AG04450 (cell line): ENCODE data around the gene RBM28. TPM values are rescaled to one million over a fixed set of nuclear protein-coding genes. Genes with fewer than 3 reads are reported as not detected.

Source experiments
- CTCF ChIA-PET: fragments of 300-600, 350-600 bp; formaldehyde crosslinking; extraction: SDS; loops from one replicate; lab custom pipeline; 2022; ENCODE audit warnings: antibody characterized with exemption, inconsistent platforms; lab: Charles Lee
- POLR2A ChIA-PET: fragments of 350-600 bp; formaldehyde crosslinking; extraction: SDS; loops from one replicate; lab custom pipeline; 2021; ENCODE audit warnings: antibody characterized with exemption, inconsistent platforms; lab: Yijun Ruan, JAX
- DNase-seq: peaks from one replicate; pipeline ENCODE4 v3.0.0-alpha.2; 2011; ENCODE audit warnings: low read depth, low spot score
- H3K27ac ChIP-seq: one replicate; pipeline ENCODE4 v1.5.1; 2012; ENCODE audit warnings: low read depth, low read length, control low read depth
- H3K27me3 ChIP-seq: one replicate; pipeline ENCODE4 v1.6.0; 2012; ENCODE audit warnings: low read length; ENCODE audit not compliant: control insufficient read depth, insufficient read depth
- H3K4me3 ChIP-seq: 2 replicates; pipeline ENCODE4 v1.5.1; 2011; ENCODE audit warnings: mild to moderate bottlenecking, low read depth, low read length, control low read depth
- H3K9me3 ChIP-seq: 2 replicates; pipeline ENCODE4 v1.5.1; 2012; ENCODE audit warnings: low read length; ENCODE audit not compliant: control insufficient read depth, insufficient read depth
- polyA plus RNA-seq: library from polyadenylated mRNA; depleted of rRNA; stranded (reverse); fragments of >200 nt; gene quantifications from 2 replicates; pipeline ENCODE4 v1.2.3, GENCODE V29; 2011
- TF ChIP-seq, protein P1 (sequence below): IDR thresholded peaks from 2 replicates; pipeline ENCODE4 v1.5.1; 2011; ENCODE audit warnings: low read depth, low read length, control low read depth, inconsistent platforms

RBM28 gene
- polyA plus RNA-seq, 1 experiment, result 19.0 TPM

DNA sequence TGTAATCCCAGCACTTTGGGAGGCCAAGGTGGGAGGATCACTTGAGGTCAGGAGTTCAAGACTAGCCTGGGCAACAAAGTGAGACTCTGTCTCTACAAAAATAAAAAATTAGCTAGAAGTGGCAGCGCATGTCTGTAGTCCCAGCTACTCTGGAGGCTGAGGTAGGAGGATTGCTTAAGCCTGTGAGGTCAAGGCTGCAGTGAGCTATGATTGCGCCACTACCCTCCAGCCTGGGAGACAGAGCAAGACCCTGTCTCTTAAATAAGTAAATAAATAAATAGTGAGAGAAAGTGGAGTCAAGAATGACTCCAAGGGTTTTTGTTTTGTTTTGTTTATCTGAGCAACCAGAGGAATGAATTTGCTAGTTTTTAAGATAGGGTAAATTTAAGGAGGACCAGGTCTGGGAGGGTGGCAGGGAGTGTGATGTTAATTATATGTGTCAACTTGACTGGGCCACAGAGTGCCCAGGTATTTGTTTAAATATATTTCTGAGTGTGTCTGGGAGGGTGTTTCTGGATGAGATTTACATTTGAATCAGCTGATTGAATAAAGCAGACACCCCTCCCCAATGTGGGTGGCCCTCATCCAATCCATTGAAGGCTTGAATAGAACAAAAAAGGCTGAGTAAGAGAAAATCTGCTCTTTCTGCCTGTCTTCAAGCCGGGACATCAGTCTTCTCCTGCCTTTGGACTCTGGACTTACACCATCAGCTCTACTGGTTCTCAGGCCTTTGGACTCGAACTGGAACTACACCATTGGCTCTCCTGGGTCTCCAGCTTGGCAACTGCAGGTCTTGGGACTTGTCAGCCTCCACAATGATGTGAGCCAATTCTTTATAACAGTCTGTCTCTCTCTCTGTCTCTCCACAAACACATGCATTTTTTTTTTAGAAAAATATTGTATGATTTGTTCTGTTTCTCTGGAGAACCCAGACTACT lies 42.5 kb upstream of the RBM28 start:
- no peak overlapping the region for H3K27ac ChIP-seq
- H3K4me3 ChIP-seq, result no peak overlapping the region
- no peaks in the 10 kb centered on the region for H3K9me3 ChIP-seq
- H3K27me3 ChIP-seq, result peaks cover 21% of the 10 kb centered on the region
- TF ChIP-seq, protein P1, sequence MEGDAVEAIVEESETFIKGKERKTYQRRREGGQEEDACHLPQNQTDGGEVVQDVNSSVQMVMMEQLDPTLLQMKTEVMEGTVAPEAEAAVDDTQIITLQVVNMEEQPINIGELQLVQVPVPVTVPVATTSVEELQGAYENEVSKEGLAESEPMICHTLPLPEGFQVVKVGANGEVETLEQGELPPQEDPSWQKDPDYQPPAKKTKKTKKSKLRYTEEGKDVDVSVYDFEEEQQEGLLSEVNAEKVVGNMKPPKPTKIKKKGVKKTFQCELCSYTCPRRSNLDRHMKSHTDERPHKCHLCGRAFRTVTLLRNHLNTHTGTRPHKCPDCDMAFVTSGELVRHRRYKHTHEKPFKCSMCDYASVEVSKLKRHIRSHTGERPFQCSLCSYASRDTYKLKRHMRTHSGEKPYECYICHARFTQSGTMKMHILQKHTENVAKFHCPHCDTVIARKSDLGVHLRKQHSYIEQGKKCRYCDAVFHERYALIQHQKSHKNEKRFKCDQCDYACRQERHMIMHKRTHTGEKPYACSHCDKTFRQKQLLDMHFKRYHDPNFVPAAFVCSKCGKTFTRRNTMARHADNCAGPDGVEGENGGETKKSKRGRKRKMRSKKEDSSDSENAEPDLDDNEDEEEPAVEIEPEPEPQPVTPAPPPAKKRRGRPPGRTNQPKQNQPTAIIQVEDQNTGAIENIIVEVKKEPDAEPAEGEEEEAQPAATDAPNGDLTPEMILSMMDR, result no peak
- no peak for DNase-seq
- POLR2A ChIA-PET, result interaction anchor here (1.9 kb wide), 1 partner anchor 39 kb away, joined by 11 read pairs; no protein-coding TSS in a partner anchor
- CTCF ChIA-PET, result interaction anchor here (0.8 to 19.7 kb wide), 12 partner anchors 10 to 74 kb away, joined by 3 to 474 read pairs (median 8); partner anchors contain the start of gene RBM28

DNA sequence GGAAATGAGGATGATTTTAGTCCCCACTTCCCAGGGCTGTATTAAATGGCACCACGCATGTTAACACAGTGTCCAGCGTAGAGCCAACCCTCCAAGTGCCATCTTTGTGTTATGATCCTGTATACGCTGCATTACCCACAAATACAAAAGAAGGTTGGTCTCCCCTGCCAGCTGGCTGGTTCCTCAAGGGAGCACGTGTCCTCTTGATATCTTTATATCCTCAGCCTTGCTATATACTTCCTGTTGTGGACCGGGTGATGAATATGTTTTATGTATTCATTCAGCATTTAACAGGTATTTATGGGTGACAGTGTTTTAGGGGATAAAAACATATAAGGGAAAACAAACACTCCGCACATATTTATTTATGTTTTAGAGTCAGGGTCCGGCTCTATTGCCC lies 41.0 kb upstream of the RBM28 start:
- Histone ChIP-seq H3K4me3 (no peak overlapping the region), H3K27ac (no peak overlapping the region), H3K27me3 (peaks cover 21% of the 10 kb centered on the region), H3K9me3 (no peaks in the 10 kb centered on the region)
- TF ChIP-seq, protein P1, result no peak
- ChIA-PET CTCF (interaction anchor here (19.7 kb wide), 1 partner anchor 37 kb away, joined by 474 read pairs; the partner anchor contains the start of gene RBM28), POLR2A (no interaction called here)
- DNase-seq, result no peak

DNA sequence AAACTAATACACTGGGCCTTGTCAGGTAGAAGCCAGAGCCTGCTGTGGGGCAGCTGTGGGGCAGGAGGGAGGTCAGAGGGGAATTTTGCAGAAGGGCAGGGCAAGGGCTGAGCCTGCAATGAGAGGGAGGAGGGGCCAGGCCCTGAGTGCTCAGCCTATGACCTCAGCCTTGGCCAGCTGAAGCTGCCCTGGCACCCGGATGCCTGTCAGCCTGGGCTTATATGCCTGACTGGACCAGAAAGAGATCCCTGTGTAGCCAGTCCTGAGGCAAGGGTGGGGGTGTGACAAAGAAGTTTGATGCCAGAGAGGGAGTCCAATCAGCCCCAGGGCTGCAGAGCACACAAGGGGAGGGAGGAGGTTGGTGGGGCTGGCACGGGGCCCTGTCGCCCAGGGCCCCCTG lies 40.1 kb upstream of the RBM28 start:
- ChIA-PET POLR2A (no interaction called here), CTCF (interaction anchor here (0.9 to 19.7 kb wide), 2 partner anchors 37 to 41 kb away, joined by 3 to 474 read pairs; partner anchors contain the start of gene RBM28)
- H3K27me3 ChIP-seq, result peaks cover 25% of the 10 kb centered on the region
- H3K27ac ChIP-seq, result no peak overlapping the region
- TF ChIP-seq, protein P1, result no peak
- no peak overlapping the region for H3K4me3 ChIP-seq
- H3K9me3 ChIP-seq, result no peaks in the 10 kb centered on the region
- DNase-seq, result no peak

DNA sequence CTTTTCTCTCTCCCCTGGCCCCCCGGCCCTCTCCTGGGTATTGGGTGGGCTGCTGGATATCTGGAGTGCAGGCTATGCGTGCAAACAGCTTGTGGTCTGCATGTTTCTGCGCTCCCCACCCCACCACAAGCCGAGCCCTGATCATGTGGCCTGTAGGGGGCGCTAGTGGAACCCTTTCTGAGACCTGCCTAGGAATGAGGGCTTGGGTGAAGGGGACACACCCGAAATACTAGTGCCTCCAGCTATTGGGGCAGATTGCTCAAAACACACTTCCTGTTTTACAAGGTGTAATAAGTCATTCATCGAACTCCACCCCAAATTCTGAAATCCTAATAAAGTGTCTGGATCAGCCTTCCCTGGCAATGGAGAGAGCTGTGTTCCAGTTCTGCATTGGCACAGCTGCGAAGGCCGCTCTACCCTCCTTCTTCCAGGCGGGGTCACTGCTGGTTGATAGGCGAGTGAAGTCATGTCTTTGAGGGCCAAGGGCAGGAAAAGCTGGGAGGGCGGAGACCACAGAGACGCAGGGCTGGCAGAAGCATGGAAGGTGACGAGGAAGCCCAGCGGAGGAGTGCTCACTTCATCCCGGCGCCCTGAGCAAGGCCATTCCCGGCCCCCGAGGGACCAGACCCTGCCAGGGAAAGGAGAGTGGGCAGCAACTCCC lies 37.6 kb upstream of the RBM28 start:
- H3K4me3 ChIP-seq, result no peak overlapping the region
- POLR2A ChIA-PET, result no interaction called here
- DNase-seq, result no peak
- TF ChIP-seq, protein P1, result peak; percentile 48
- CTCF ChIA-PET, result interaction anchor here (0.7 to 19.7 kb wide), 5 partner anchors 9 to 37 kb away, joined by 3 to 474 read pairs (median 4); partner anchors contain the start of gene RBM28
- no peak overlapping the region for H3K27ac ChIP-seq
- peaks cover 19% of the 10 kb centered on the region for H3K27me3 ChIP-seq
- H3K9me3 ChIP-seq, result no peaks in the 10 kb centered on the region
